Hematopoietic multipotent progenitor cell treated with erythropoietin and hydrocortisone succinate and interleukin-3 and kit ligand, for 4 days (in vitro differentiated cells): ENCODE data around the gene TSPAN17.
"Not testable (repeated sequence)": the region's sequence is repeated elsewhere in the genome, so short reads cannot be mapped to it uniquely, and the experiment has no call there.

Experiments
- DNase-seq: peaks from one replicate; pipeline ENCODE4 v3.0.0-alpha.2; 2015

The TSPAN17 gene

GRCh38 chr5:176687247-176687646 is 40.0 kb downstream of the TSPAN17 start:
- no peak for DNase-seq

- DNase-seq, result no peak
Observed at GRCh38 chr5:176687881-176688280, 40.6 kb downstream of the TSPAN17 start.

GRCh38 chr5:176690911-176691310 is 43.6 kb downstream of the TSPAN17 start:
- no peak for DNase-seq

DNA sequence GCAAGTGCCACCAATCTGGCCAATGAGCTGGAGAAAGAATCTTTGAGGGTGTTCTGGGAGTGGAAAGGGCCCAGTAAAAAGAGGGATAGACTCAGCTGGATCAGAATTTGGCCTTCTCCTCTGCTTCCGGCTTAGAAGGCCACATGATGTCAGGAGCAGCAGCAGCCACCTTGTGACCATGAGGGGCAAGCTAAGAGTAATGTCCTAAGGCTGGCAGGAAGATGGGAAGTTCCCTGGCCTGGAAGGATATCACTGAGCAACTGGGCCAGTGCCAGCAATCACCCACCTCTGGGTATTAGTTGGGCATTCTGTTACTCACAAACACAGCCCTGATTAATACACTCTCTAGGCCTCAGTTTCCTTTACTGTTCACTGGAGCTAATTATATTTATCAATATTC is 44.2 kb downstream of the TSPAN17 start:
- DNase-seq, result no peak

DNA sequence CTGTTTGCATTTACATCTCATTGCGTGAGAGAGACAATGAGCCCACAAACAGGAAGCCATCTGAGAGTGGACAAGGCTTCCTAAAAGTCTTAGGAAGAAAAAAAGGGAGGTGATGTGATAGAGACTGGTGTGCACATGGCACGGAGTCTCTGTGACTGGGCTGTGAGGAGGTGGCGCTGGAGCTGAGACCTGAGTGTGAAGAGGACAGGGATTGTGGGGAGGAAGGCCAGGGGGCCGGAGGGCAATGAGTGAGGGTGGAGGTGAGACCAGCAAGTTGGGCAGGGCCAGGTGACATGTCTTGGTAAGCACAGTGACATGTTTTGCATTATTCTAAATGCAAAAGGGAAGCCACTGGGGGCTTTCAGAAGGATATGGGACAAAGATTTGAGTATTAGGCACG is 45.0 kb downstream of the TSPAN17 start:
- DNase-seq, result no peak

DNA sequence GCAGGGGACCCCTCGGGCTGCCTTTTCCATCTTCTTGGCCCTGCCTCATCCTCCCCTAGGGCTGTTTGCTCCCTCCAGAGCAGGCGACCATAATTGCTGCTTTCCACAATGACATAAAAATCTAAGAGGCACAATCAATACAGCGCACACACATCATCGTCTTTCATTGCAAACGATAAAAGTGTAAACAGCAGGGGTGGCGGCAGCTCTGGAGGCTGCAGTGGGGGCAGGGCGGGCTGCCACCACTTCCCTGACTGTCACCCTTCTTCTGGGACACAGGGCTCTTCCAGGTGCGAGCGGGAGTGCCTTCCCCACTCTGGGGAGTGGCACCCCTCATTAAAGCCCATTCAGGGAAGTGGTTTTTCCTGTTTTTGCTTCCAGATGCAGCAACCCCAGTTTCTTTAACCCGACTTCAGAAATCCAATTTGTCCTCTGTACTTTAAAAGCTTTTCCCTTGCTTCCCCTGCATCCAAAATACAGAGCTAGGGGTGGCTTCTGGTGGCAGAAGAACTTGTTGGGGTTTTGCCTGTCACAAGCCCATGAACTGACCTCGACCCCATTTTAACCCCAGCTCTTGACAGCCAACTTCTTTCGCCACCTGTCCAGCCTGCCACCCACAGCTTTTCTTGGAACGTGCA is 45.7 kb downstream of the TSPAN17 start:
- no peak for DNase-seq

GRCh38 chr5:176693477-176693851 is 46.2 kb downstream of the TSPAN17 start:
- DNase-seq, result peak; percentile 7

GRCh38 chr5:176694146-176694545 is 46.9 kb downstream of the TSPAN17 start:
- no peak for DNase-seq

DNA sequence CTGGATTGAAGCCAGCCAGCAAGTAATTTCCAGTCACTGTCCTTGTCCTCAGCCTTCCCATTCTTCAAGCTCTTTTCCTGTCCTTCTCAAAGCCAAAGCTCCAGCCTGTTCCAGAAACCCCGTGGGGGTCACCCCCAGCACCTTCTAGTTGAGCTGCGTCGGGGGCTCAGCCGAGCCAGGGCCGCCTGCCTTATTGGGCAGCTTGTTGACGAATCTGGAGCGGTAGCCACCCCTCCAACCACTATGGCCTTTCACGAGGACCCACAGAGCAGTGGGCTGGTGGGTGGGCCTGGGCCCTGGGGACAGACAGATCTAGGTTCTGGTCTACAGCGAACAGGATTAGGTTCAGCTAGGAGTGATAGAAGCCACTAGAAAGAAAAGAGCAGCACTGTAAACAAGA is 47.3 kb downstream of the TSPAN17 start:
- DNase-seq, result no peak

DNA sequence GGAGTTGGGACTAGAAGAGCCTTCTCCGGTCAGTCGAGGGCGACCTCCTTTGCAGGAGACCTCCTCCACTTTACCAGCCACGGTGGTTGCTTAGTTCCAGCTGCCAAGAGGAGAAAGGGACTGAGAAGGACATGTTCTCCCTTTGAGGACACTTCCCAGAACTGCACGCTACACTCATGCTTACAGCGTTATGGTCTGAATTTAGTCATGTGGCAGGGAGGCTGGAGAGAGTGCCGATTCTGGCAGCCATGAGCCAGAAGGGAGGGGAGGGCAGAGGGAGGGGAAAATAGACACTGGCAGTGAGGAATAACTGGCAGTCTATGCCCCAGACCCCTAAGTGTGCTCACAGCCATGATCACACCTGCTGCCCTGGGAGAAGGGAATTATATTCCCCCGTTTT is 47.8 kb downstream of the TSPAN17 start:
- no peak for DNase-seq

GRCh38 chr5:176697267-176697933 is 50.1 kb downstream of the TSPAN17 start:
- no peak for DNase-seq

GRCh38 chr5:176697934-176698538 is 50.8 kb downstream of the TSPAN17 start:
- DNase-seq, result no peak

DNA sequence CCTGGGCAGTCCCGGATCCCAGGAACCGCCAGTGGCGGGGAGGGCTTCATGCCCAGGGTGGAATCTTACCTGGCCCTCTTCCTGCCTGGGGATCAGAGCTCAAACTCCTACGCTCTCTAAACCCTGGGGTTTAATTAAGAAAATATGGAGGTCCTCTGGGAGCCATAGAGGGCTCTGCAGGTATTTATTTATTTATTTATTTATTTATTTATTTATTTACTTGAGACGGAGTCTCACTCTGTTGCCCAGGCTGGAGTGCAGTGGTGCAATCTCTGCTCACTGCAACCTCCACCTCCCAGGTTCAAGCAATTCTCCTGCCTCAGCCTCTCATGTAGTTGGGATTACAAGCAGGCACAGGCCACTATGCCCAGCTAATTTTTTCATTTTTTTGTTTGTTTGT is 52.2 kb downstream of the TSPAN17 start:
- DNase-seq, result not testable (repeated sequence)

- peak; percentile 23 for DNase-seq
Observed at GRCh38 chr5:176700239-176700847, 53.1 kb downstream of the TSPAN17 start.

GRCh38 chr5:176702671-176703641 is 55.7 kb downstream of the TSPAN17 start:
- DNase-seq, result no peak

DNA sequence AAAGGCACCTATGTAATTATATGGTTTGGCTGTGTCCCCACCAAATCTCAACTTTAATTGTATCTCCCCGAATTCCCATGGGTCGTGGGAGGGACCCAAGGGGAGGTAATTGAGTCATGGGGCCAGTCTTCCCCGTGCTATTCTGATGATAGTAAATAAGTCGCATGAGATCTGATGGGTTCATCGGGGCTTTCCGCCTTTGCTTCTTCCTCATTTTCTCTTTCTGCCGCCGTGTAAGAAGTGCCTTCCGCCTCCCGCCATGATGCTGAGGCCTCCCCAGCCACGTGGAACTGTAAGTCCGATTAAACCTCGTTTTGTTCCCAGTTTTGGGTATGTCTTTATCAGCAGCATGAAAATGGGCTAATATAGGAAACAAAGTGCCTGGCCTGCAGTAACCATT is 56.6 kb downstream of the TSPAN17 start:
- DNase-seq, result no peak

- no peak for DNase-seq
Observed at GRCh38 chr5:176704355-176704754, 57.1 kb downstream of the TSPAN17 start.

DNA sequence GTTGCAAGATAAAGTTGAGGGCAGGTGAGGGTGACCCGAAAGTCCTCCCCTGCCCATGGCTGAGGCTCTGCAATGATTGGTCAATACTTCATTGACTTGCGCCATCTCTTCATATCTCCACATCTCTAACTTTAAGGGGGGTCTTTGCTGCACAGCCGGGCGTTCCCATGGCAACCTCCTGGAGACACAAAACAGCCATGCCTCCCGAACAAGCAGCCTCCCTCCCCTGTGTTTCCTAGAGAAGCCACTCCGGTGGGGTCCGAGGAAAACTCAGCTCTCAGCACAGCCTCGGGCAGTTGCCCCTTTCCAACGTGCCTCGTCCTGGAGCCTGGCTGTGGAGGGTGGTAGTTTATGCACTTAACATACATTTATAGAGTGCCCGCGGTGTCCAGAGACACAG is 57.5 kb downstream of the TSPAN17 start:
- DNase-seq, result no peak
